ENCODE data around the gene CLIC5. TPM values are rescaled to one million over a fixed set of nuclear protein-coding genes. Genes with fewer than 3 reads are reported as not detected.

Gene CLIC5
- polyA plus RNA-seq, 1 donor (not counting 4 experiments of a cell fraction or from before 2014, with no cell fraction given), result 0.09 TPM

DNA sequence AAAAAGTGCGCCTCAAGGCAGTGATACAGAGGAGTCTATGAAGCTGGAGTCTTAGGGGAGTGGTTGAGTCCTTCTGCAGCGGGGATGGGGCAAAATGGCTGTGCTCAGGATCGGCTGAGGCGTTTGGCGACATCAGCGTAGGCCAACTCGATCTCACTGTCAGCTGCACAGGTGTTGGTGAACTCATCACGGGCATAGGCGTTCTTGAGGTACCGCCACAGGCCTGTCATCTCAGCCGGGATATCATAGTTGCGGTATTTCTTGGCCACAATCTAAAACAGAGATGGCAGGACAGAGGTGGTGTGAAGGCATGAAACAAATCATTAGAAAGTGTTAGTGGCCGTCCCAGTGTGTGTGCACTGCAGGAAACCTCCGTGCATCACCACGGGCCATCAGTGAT lies 112.7 kb downstream of the CLIC5 start:
- Histone ChIP-seq H3K27ac (ENCODE audit: control insufficient read depth, insufficient read depth, low read length) (no peak overlapping the region), H2AFZ (ENCODE audit: control insufficient read depth, low read length) (no peak overlapping the region), H3K9me3 (ENCODE audit: control insufficient read depth, low read depth, low read length) (no peaks in the 10 kb centered on the region), H3K4me1 (ENCODE audit: control insufficient read depth, extremely low read depth, insufficient read depth, low read length) (no peaks in the 10 kb centered on the region), H3K9me1 (ENCODE audit: control insufficient read depth, extremely low read depth, insufficient read depth, low read length) (no peaks in the 10 kb centered on the region), H3K36me3 (ENCODE audit: control insufficient read depth in 2 of 2, extremely low read depth in 1 of 2, insufficient read depth in 2 of 2, low read length in 2 of 2) (no peaks in the 10 kb centered on the region), H3K27me3 (ENCODE audit: control insufficient read depth, extremely low read depth, insufficient read depth, low read length) (no peaks in the 10 kb centered on the region), H3K9ac (ENCODE audit: control insufficient read depth, extremely low read depth, insufficient read depth, low read length) (no peak overlapping the region), H4K20me1 (ENCODE audit: control insufficient read depth, extremely low read depth, insufficient read depth, low read length) (no peaks in the 10 kb centered on the region), H3K4me3 (ENCODE audit: control insufficient read depth in 2 of 3, extremely low read depth in 1 of 3, insufficient read depth in 2 of 3, low read depth in 1 of 3, low read length in 3 of 3) (no peak overlapping the region), H3K79me2 (ENCODE audit: control insufficient read depth, insufficient read depth, low read length) (no peaks in the 10 kb centered on the region), H3K4me2 (ENCODE audit: control insufficient read depth, extremely low read depth, insufficient read depth, low read depth, low read length) (no peak overlapping the region)
- no peak for DNase-seq (ENCODE audit: low read depth, low spot score)
- dilution Hi-C loops (cut with MboI; ENCODE audit: extremely low pct_ligation_motif_present, low sequenced_read_pairs), result no loop called here
- TF ChIP-seq EZH2 (IDR thresholded peaks at IDR 0.05; ENCODE audit: low read length), result no peak
- TF ChIP-seq, protein P1, sequence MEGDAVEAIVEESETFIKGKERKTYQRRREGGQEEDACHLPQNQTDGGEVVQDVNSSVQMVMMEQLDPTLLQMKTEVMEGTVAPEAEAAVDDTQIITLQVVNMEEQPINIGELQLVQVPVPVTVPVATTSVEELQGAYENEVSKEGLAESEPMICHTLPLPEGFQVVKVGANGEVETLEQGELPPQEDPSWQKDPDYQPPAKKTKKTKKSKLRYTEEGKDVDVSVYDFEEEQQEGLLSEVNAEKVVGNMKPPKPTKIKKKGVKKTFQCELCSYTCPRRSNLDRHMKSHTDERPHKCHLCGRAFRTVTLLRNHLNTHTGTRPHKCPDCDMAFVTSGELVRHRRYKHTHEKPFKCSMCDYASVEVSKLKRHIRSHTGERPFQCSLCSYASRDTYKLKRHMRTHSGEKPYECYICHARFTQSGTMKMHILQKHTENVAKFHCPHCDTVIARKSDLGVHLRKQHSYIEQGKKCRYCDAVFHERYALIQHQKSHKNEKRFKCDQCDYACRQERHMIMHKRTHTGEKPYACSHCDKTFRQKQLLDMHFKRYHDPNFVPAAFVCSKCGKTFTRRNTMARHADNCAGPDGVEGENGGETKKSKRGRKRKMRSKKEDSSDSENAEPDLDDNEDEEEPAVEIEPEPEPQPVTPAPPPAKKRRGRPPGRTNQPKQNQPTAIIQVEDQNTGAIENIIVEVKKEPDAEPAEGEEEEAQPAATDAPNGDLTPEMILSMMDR (optimal IDR thresholded peaks at IDR 0.05 in 1 of 3, IDR thresholded peaks at IDR 0.05 in 1 of 3, conservative IDR thresholded peaks at IDR 0.05 in 1 of 3; ENCODE audit: extremely low read depth in 1 of 3, insufficient read depth in 2 of 3, low read length in 3 of 3), result no peak
- FAIRE-seq, result no peak

DNA sequence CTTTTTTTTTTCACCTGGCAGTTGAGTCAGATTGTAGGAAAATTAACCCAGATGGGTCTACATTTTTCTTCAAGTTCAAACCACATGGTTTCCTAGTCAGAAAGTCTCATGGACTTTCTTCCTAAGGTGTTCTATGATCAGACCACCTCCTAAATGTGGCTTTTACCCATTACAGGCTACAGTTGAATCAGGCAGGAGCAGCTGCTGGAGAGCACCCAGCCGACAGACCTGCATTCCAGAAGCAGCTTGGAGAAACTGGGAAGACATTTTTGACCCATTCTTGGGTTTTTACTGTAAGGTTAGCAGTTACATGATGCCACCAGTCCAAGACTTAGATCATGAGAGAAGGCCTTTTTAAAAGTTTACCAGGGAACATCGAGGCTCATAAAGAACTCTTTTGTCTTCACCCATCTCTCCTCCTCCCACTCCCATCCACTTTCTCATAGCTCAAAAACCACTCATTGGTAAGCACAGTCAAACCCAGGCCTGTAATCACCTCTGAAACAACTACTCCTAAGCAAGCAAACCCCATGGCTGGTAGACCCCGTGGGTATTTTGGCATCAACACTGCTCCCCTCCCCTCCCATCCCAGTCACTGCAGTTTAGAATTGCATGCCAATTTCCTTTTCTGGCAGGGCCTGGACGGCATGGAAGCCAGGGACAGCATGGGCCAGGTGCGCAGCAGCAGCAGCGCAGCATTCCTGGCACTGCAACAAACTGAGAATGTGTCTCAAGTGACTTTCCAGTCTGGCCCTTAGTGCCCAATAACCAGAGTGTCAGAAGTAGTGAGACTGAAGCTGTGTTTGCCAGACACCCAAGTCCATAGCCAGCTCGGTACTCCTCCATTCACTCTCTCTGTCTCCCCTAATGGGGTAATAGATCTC lies 113.7 kb downstream of the CLIC5 start:
- FAIRE-seq (no peak), DNase-seq (ENCODE audit: low read depth, low spot score) (no peak)
- H2AFZ ChIP-seq (ENCODE audit: control insufficient read depth, low read length), result no peak overlapping the region
- H3K79me2 ChIP-seq (ENCODE audit: control insufficient read depth, insufficient read depth, low read length), result no peaks in the 10 kb centered on the region
- no peak overlapping the region for H3K4me2 ChIP-seq (ENCODE audit: control insufficient read depth, extremely low read depth, insufficient read depth, low read depth, low read length)
- H4K20me1 ChIP-seq (ENCODE audit: control insufficient read depth, extremely low read depth, insufficient read depth, low read length), result no peaks in the 10 kb centered on the region
- H3K4me1 ChIP-seq (ENCODE audit: control insufficient read depth, extremely low read depth, insufficient read depth, low read length), result no peaks in the 10 kb centered on the region
- dilution Hi-C loops (cut with MboI; ENCODE audit: extremely low pct_ligation_motif_present, low sequenced_read_pairs), result no loop called here
- TF ChIP-seq, protein P1 (optimal IDR thresholded peaks at IDR 0.05 in 1 of 3, IDR thresholded peaks at IDR 0.05 in 1 of 3, conservative IDR thresholded peaks at IDR 0.05 in 1 of 3; ENCODE audit: extremely low read depth in 1 of 3, insufficient read depth in 2 of 3, low read length in 3 of 3), result no peak
- no peak for TF ChIP-seq EZH2 (IDR thresholded peaks at IDR 0.05; ENCODE audit: low read length)
- H3K36me3 ChIP-seq (ENCODE audit: control insufficient read depth in 2 of 2, extremely low read depth in 1 of 2, insufficient read depth in 2 of 2, low read length in 2 of 2), result no peaks in the 10 kb centered on the region
- H3K9ac ChIP-seq (ENCODE audit: control insufficient read depth, extremely low read depth, insufficient read depth, low read length), result no peak overlapping the region
- no peak overlapping the region for H3K4me3 ChIP-seq (ENCODE audit: control insufficient read depth in 2 of 3, extremely low read depth in 1 of 3, insufficient read depth in 2 of 3, low read depth in 1 of 3, low read length in 3 of 3)
- no peaks in the 10 kb centered on the region for H3K27me3 ChIP-seq (ENCODE audit: control insufficient read depth, extremely low read depth, insufficient read depth, low read length)
- no peaks in the 10 kb centered on the region for H3K9me3 ChIP-seq (ENCODE audit: control insufficient read depth, low read depth, low read length)
- H3K9me1 ChIP-seq (ENCODE audit: control insufficient read depth, extremely low read depth, insufficient read depth, low read length), result no peaks in the 10 kb centered on the region
- H3K27ac ChIP-seq (ENCODE audit: control insufficient read depth, insufficient read depth, low read length), result no peak overlapping the region
